Middle frontal gyrus (tissue), 1 donor: ENCODE measurements around the gene SLC25A31.

Source experiments
- DNase-seq: peaks from one replicate; pipeline ENCODE4 v3.0.0-alpha.2; 2015; ENCODE audit warnings: low spot score; ENCODE audit errors: extremely low spot score

The SLC25A31 gene

DNA sequence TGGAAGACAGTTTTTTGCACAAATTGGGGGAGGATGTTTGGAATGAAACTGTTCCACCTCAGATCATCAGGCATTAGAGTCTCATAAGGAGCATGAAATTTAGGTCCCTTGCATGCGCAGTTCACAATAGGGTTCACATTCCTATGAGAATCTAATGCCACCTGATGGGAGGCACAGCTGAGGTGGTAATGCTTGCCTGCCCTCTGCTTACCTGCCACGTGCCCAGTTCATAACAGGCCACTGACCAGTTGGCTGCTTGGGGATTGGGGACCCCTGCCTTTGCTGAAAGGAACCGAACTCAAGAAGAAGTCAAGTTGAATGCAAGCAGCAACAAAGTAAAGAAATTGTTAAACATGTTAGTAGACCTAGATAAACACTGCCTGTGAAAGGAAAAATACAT, 47.3 kb downstream of the SLC25A31 start:
- DNase-seq, result no peak

DNA sequence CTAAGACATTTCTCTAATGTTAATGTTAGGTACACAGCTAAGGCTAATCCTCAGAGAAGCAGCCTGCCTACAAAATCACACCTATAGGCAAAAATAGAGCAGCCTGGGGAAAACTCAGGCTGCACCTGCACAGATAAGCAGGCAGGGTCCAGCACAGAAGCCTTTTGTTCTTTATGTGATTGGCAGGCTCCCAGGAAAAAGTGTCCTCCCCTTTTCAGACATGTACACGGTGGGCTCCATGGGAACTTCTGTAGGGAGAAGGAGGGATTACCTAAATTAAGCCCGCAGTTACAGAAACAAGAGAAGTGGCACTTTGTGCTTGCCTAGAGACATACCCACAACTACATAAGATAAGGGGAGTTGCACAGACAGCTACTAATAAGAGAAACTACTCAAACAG, 47.9 kb downstream of the SLC25A31 start:
- no peak for DNase-seq

DNA sequence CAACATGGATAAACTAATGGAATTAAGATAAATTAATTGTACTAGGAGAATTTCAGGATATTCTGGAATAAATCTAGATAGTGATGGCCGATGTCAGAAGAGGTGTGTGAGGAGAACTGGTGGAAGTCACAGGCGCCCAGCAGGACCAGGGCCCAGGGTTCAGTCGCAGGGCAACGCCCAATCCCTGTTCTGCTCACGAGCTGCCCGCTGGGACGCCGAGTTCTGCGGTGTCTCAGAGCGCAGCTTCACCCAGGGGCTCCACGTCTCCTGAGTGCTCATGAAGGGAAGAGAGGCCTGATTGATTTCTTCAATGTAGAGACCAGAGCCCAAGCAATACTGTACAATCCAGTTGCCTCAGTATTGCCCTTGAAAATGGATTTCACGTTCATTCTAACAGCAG, 50.4 kb downstream of the SLC25A31 start:
- DNase-seq, result no peak

DNA sequence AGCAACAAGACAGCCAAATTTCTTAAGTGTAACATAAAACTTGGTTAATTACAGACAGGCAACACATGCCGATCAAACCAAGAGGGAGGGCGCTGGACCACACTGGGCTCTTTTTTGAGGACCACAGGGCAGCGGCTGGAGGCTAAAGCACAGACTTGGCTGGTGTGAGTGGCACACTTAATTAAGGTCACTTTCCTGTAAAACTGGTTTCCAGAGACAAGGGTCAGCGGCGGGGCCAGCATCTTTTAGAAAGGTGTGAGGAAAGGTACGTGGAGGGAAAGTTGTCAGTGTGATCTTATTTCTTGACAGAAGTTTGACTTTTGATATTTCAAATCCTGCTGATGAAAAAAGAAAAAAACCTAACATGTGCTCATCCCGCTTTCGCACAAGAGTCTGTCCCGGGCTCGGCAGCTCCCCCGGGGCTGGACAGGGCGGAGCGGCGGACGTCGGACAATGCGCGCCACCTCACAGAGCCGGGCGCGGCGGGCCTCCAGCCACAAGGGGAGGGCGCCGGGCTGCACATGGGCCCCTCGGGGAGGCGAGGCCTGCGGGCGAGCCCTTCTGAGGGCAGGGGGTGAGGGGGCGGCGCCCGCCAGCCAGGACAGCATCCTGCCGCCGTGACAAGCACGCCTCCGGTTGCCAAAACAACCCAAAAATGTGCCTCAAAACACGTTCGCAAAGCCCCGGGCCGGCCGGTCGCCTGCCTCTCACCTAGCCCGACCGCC, 51.3 kb downstream of the SLC25A31 start:
- DNase-seq, result no peak

DNA sequence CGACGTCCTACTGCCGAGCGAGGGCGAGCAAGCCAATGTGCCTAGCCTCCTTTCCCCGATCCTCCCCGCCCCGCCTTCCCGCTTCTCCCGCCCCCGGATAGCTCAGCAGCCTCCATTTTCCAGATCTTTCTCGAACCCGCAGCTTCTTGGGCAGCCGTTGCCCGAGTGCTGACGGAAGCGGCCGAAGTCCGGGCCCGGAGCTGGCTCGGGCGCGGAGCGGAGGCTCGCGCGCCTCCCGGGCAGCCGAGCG, 51.8 kb downstream of the SLC25A31 start:
- DNase-seq, result peak; percentile 86

DNA sequence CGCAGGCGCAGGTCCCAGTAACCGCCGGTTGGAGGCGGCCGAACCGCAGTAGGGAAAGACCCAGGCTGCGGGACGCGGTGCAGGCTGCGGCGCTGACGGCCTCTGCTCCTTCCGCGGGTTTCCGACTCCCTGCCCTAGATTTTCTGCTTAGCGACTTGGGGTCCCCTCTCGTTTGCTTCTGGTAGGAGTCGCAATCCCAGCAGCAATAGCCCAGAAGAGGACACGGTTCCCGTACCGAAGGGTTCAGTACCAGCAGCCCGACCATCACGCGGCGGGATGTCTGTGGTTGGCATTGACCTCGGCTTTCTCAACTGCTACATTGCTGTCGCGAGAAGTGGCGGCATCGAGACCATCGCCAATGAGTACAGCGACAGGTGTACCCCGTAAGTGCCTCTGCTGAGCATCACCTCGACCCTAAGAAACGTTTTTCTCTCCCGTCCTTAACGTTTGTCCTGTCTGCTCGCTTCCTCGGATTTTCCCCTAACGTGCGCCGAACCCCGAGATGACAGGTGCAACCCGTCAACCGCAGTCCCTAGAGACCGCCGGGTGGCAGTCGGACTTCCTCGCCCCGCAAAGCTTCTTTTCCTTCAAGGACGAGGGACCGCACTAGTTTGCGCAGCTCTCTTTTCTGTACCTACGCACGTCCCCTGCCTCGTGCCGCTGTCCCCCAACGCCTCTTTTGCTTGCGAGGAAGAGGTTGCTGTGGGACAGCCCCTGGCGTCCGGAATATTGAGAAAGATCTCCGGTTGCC, 52.2 kb downstream of the SLC25A31 start, which contains the start of gene HSPA4L:
TSS of gene HSPA4L (plus strand) at position 48 of the 751 bp plus-strand sequence. CDS start at position 277, 229 bp downstream.
- DNase-seq, result no peak

DNA sequence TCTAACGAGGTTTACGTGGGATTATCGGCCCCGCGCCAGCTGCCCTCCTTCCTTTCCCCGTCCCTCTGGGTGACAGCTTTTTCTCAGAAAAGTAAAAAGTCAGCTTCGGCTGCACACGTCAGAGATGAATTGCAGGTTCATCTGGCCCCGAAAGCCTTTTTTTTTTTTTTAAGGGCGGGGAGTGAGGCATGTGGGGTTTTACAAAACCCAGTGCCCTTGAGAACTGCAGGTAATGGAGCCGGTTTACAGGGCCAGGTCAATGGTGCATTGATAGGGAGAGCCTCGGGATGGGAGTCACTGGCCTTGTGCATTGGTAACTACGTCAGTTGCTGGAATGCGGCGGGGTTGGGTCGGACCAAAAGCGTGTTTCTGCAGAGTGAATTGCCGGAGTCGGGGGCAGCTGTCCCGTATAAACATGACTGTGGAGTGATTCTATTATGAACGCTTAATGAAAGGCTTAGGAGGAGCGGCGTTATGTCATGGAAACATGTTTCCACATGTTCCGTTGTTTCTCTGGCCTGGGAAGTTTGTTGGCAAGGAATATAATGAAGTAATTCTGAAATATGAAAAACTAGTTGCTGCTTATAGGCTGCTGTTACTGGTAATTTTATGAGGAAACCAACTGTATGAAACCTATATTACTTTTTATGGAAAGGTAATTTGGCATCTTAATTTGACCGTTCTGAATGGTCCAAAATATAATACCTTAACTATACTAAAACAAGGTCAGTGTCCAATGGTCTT, 53.0 kb downstream of the SLC25A31 start:
- DNase-seq, result no peak

DNA sequence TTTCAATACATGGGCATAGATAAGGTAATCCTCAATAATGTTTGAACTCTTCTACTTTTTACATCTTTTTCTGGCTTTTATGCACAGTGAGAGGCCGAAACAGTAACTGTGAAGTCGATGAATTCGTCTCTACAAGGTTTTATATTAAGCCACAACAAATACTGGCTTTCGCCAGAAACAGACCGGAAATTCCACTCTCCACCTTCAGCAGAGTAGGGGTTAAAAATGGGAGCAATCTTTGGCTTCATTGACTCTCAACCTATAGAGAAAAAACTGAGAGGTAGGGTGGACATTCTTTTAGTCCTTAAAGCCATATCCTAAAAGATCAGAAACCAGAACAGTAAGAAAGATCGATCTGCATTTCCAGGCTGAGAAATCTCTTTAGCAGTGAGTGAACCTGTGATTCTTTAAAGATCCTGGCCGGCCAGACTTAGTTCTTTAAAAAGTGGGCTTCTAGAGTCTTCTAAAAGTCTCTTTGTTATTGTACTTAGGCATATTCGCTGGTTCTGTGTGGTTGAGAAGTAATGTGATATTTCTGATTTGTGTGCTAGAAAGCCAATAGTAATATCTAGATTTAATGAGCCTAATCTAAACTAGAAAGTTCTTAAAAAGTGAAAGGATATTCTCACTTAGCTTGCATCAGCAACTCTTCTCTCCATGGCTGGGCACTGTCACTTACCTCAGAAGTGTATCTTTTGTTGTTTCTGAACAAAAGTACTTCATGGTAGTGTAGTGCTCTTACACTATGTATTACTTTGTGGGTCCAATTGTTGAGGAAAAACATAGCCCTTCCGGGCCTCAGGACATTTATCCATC, 54.0 kb downstream of the SLC25A31 start:
- no peak for DNase-seq

DNA sequence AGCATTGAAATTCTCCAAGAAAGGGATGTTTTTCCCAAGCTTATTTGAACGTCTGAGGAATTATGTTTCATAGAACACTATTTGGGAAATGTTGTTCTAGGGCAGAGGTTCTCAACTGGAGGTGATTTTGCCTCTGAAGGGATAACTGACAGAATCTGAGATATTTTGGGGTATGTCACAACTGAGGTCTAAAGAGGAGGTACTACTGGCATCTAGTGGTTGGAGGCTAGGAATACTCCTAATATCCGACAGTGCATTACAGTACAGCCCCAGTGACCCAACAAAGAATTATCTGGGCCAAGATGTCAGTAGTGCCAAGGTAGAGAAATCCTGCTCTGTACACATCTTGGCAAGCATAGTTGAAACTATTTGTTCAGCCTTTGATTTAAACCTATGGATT, 58.3 kb downstream of the SLC25A31 start:
- DNase-seq, result no peak

DNA sequence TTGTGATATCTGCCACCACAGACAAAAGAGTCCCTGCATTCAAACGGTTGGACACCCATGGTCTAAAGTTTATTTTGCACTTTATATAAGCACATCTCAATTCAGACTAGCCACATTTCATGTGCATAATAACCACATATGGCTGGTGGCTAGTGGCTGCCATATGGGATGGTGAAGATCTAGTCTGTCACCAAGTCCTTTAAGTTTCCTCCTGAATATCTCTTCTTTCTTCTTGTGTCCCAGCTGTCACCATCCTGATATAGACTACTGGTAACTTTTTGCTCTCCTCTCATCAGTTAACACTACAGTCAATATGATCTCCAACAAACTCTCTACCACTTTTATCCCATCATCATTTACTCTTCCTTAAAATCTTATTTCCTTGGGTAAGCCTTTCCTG, 61.2 kb downstream of the SLC25A31 start:
- DNase-seq, result no peak

DNA sequence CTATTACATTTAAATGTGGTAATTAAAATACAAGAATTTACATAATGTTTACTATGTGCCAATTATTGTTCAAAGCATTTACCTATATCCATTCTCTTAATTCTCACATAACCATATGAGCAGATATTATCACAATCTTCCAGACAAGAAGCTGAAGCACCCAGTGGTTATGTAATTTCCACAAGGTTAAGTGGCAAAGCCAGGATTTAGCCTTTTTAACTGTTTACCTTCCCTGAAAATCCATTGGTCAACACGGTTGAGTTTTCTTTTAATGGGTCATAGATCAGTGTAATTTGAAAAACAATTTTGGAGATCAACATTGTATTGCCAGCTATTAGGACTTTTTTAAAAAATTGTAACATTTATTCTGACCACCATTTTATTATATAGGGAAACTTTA, 63.3 kb downstream of the SLC25A31 start:
- DNase-seq, result no peak

DNA sequence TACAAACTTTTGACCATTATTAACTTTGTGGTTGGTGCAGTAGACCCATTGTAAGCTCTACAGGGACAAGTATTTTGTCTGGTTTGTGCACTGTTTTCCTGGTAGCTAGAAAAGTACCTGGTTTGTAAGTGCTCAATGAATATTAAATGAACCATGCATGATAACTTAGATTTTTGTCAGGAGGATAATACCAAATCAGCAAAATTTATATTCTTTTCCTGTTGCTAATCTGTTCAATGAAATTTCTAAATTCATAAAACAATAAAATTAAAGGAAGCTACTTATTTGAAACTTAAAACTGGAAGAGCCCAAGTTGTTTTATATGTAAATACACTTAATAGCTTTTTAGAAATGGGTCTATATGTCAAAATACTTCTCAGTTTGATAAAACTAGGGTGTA, 69.5 kb downstream of the SLC25A31 start:
- DNase-seq, result no peak

DNA sequence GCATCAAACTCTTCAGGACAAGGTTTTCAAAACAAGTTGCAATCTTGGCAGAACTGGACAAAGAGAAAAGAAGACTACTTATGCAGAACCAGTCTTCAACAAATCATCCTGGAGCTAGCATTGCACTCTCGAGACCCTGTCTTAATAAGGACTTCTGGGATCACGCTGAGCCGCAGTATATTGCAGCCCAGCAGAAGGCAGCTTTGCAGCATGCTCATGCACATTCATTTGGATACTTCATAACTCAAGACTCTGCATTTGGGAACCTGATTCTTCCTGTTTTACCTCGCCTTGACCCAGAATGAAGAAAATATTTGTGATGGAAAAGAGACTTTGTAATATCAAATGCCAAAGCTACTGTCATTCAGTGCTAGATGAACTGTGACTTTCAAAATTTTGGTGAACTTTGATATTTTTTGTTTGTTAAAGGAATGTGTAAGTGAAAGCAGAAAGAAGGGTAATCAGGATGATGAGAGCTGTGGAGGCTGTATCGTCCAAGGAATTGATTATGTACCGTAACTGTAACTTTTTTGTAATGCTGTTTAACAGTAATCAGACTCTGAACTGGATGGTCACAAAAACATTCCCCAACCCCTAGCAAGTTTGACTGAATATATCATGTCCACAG, 79.1 kb downstream of the SLC25A31 start:
- no peak for DNase-seq

DNA sequence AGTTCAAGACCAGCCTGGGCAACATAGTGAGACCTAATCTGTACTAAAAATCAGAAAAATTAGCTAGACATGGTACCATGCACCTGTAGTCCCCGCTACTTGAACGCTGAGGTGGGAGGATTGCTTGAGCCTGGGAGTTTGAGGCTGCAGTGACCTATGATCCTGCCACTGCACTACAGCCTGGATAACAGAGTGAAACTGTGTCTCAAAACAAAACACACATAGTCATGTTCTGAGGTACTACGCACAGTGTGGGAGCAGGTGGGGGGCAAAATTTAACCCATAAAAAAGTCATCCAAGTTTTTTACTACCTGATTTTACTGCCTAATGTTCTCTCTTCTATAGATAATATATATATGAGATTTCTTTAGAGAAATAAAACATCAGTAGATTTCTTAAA, 80.4 kb downstream of the SLC25A31 start:
- DNase-seq, result no peak

DNA sequence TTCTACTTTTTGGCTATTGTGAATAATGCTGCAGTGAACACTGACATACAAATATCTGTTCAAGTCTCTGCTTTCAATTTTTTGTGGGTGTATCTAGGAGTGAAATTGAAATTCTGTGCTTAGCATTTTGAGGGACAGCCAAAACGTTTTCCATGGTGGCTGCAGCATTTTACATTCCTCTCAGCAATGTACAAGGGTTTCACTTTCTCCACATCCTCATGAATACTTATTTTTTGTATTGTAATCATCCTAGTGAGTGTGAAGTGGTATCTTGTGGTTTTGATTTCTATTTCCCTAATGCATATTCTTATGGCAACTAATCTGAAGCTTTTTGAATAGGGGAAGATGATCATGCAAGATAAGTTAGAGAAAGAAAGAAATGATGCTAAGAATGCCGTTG, 92.2 kb downstream of the SLC25A31 start:
- DNase-seq, result no peak
